GM12891 (cell line): Measurements from ENCODE around the gene ST8SIA4.
"Not testable (repeated sequence)": the region's sequence is repeated elsewhere in the genome, so short reads cannot be mapped to it uniquely, and the experiment has no call there.

Experiments used
- DNase-seq: peaks from one replicate; pipeline ENCODE4 v3.0.0; 2011; ENCODE audit warnings: low spot score; ENCODE audit not compliant: insufficient read length
- FAIRE-seq: peaks from 2 replicates; lab custom pipeline; 2011; peaks lifted over from hg19 to GRCh38; lab: Jason Lieb, UNC
- PAX5 ChIP-seq: IDR thresholded peaks from 2 replicates; pipeline ENCODE4 v1.6.1; 2011; ENCODE audit warnings: low read length, moderate library complexity, mild to moderate bottlenecking; ENCODE audit not compliant: insufficient read depth, severe bottlenecking
- POLR2A ChIP-seq: IDR thresholded peaks from 2 replicates; pipeline ENCODE4 v1.6.1; 2011; ENCODE audit warnings: low read depth, low read length, control low read depth
- POLR2AphosphoS5 ChIP-seq: IDR thresholded peaks from 2 replicates; pipeline ENCODE4 v1.6.1; 2011; ENCODE audit warnings: low read depth, low read length, control low read depth
- POU2F2 ChIP-seq: IDR thresholded peaks from 2 replicates; pipeline ENCODE4 v1.6.1; 2011; ENCODE audit warnings: low read depth, mild to moderate bottlenecking, control low read depth, low read length, moderate library complexity
- SPI1 ChIP-seq: IDR thresholded peaks from 2 replicates; pipeline ENCODE4 v1.6.1; 2011; ENCODE audit warnings: low read depth, low read length, control low read depth
- TAF1 ChIP-seq: IDR thresholded peaks from 2 replicates; pipeline ENCODE4 v1.6.1; 2011; ENCODE audit warnings: low read depth, low read length, control low read depth

Gene ST8SIA4

GRCh38 chr5:100792781-100793180 is 110.3 kb downstream of the ST8SIA4 start:
- DNase-seq: no peak
- TF ChIP-seq POLR2A (no peak), POU2F2 (no peak), POLR2AphosphoS5 (no peak), PAX5 (no peak), SPI1 (no peak), TAF1 (no peak)
- FAIRE-seq: no peak

- TF ChIP-seq POLR2AphosphoS5 (no peak), PAX5 (no peak), POLR2A (no peak), SPI1 (no peak), TAF1 (no peak), POU2F2 (no peak)
- peak; percentile 13 for FAIRE-seq
- no peak for DNase-seq
Measured at GRCh38 chr5:100791391-100791790, 111.7 kb downstream of the ST8SIA4 start.

DNA sequence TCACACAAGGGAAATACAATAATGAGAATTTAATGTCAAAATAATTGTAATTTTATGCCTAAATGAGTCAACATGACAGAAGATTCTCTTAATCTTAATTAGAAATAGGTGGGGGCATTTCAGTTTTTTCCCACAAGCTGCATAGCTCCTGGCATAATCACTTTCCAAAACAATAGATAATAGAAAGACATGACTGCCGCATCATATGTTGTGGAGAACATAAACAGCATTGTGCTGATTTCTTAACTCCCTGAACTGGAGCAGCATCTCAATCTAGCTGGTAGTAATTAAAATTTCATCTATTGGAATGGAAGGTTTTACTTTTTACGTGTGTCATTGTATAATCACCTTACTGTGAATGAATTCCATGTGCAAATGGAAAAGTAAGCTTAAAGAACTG is 112.1 kb downstream of the ST8SIA4 start:
- no peak for TF ChIP-seq POU2F2
- no peak for TF ChIP-seq SPI1
- TF ChIP-seq POLR2A: no peak
- TF ChIP-seq PAX5: no peak
- no peak for TF ChIP-seq POLR2AphosphoS5
- DNase-seq: no peak
- no peak for FAIRE-seq

DNA sequence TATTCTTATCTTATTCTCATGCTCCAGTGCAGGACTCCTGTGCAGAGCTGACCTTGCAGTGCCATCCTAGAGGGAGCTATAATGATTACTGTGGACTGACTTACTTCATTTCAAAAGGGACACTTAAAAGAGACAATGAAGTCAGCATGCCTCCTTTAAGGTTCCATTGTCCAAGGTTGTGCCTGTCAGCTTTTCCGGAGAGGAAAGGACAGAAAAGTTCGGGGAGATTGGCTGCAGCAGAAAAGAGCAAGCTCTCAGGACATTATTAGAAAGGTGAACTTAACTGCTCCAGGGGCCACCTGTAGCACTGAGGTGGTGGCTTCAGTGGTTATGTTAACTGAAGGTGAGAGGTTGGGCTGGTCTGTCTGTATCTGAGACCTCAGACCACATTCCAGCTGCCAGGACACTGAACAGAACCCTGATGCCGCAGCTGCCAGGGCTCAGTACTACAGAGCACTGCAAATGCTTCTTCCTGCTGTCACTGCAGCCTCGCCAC is 112.9 kb downstream of the ST8SIA4 start:
- TF ChIP-seq TAF1 (no peak), POU2F2 (no peak), POLR2A (no peak), POLR2AphosphoS5 (no peak), SPI1 (no peak), PAX5 (no peak)
- DNase-seq: no peak
- FAIRE-seq: peak; percentile 81

DNA sequence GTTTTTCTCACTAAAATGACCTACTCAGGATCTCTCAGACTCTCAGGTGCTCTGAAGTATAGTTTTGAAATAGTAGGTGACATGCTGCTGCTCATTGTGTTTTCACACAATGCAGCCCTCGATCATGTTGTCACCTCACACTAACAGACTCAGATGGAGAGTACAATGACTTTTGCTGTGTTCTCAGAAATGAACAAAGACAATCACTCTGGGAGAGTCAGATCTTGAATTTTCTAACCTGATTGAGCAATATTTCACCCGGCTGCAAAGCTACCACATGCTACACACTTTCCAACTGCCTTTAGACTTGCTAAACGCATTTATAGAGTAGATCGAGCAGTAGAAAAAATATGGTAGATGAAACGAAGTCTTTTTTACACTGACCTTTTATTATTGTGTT is 113.4 kb downstream of the ST8SIA4 start:
- FAIRE-seq: peak; percentile 51
- no peak for DNase-seq

GRCh38 chr5:100788417-100788816 is 114.7 kb downstream of the ST8SIA4 start:
- DNase-seq (no peak), FAIRE-seq (peak; percentile 72)
- TF ChIP-seq TAF1: no peak
- TF ChIP-seq SPI1: no peak
- TF ChIP-seq POLR2AphosphoS5: no peak
- no peak for TF ChIP-seq POU2F2
- no peak for TF ChIP-seq PAX5
- TF ChIP-seq POLR2A: no peak

More for the DNA sequence above, 113.4 kb downstream of the ST8SIA4 start:
- TF ChIP-seq POLR2A (no peak), SPI1 (no peak), TAF1 (no peak), POLR2AphosphoS5 (no peak), PAX5 (no peak), POU2F2 (no peak)

- no peak for DNase-seq
- FAIRE-seq: peak; percentile 77
- peak; percentile 13 for TF ChIP-seq PAX5
- no peak for TF ChIP-seq SPI1
Measured at GRCh38 chr5:100787648-100788047, 115.4 kb downstream of the ST8SIA4 start.

- DNase-seq, FAIRE-seq: not testable (repeated sequence)
Measured at GRCh38 chr5:100785536-100785935, 117.5 kb downstream of the ST8SIA4 start.

DNA sequence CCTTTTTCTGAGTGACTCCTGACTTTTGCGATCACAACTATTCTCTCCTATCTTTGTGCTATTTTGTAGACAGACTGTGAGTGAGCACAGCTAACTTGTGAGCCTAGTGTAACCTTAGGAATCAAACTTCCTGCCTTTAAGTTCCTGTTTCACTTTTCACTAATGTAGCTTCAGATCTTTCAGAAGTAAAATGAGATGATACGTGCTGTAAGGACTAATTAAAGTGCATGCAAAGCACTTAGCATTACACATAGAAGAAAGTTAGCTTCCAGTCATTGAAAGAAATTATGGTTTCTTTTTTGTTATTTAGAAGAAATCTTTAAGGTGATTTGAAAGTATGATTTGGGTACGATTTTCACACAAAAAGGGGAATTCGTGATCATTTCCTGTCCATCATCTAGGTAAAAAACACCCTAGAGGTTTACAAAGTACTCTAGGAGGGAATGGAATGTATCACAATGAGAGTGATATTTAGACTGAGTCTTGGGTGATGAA is 122.7 kb downstream of the ST8SIA4 start:
- no peak; the same call in 1 of the 2 replicates for TF ChIP-seq SPI1
- TF ChIP-seq POLR2AphosphoS5: 0 out of 2 replicates have a peak, but pooled peaks have one; percentile 44
- no peak for TF ChIP-seq TAF1
- TF ChIP-seq POLR2A: no peak
- TF ChIP-seq PAX5: no peak
- no peak for TF ChIP-seq POU2F2
- FAIRE-seq (no peak), DNase-seq (no peak)

DNA sequence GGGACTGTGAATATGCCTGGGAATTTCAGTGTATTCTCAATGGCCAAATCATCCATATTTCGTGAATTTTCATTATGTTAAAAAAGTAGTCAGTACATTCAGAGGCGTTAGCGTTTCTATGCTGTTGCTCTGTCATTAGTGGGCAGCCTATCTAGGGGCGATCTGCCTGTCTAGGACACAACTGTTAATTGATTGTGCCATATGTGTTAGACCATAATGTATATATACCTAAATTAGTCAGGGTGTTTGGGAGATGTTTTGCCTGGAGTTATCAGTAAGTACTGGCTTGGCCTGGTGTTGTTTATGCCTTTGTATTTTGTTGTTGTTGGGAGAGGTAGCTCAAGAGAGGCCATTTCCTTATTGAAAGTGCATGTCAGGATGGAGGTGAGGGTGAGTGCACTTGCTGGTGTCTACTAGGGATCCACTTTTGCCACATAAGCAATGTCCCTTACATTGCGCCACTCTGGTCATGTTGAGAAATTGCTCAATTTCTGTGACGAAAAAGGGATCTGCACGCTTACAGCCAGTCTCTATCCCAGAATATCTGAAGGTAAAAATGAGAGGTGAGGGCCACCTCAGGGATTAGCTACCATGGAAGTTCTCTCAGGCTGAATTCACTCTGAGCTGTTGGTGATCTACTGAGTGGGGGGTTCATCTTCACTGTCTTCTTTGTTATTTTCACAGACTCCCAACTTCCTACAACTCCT is 123.3 kb downstream of the ST8SIA4 start:
- DNase-seq (no peak), FAIRE-seq (peak; percentile 95)
- TF ChIP-seq TAF1 (no peak), POLR2AphosphoS5 (no peak; the same call in 1 of the 2 replicates)
